ENCODE data around the gene TFAP2E.

DNA sequence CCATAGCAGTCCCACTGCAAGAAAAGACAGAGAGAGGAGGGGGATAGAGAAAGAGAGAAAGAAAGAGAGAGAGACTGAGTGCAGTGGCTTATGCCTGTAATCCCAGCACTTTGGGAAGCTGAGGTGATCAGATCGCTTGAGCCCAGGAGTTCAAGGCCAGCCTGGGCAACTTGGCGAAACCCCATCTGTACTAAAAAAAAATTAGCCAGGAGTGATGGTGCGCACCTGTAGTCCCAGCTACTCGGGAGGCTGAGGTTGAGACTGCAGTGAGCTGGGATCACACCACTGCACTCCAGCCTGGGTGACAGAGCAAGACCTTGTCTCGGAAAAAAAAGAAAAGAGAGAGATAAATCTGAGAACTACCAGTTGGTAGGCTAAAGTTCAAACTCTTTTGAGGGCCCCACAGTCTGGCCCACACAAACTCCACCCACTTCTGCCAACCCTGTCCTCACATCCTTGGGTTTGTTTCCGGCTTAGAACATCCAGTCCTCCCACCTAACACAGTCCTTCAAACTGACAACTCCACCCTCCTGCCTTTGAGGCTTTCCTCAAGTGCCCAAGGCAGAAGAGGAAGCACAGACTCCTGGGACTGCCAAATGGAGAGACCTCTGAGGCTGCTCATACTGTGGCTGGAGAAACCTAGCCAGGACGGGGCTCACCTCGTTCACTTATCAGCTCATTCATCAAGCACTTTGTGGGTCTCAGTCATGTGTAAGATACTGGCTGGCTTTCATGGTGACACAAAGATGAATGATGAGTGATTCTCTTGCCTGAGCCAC is 20.1 kb downstream of the TFAP2E start:
- no peak for TF ChIP-seq EP300 (IDR thresholded peaks at IDR 0.05; ENCODE audit: borderline replicate concordance)
- no peak for TF ChIP-seq EGR1 (IDR thresholded peaks at IDR 0.05)
- TF ChIP-seq RAD21 (IDR thresholded peaks at IDR 0.05; ENCODE audit: low read depth), result no peak
- no peak for TF ChIP-seq CREB1 (IDR thresholded peaks at IDR 0.05; ENCODE audit: low read depth)
- TF ChIP-seq, protein P1, sequence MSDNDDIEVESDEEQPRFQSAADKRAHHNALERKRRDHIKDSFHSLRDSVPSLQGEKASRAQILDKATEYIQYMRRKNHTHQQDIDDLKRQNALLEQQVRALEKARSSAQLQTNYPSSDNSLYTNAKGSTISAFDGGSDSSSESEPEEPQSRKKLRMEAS (IDR thresholded peaks at IDR 0.05), result no peak
- TF ChIP-seq CEBPB (IDR thresholded peaks at IDR 0.05), result no peak
- TF ChIP-seq TCF12 (IDR thresholded peaks at IDR 0.05; ENCODE audit: low read depth), result no peak
- TF ChIP-seq FOXM1 (IDR thresholded peaks at IDR 0.05; ENCODE audit: borderline replicate concordance, low read depth), result no peak
- TF ChIP-seq NFIC (IDR thresholded peaks at IDR 0.05), result no peak
- TF ChIP-seq ZBTB7A (IDR thresholded peaks at IDR 0.05; ENCODE audit: low read depth), result no peak

Data from Ishikawa (cell line).